NCI-H187 (cell line): ENCODE results near the gene KLF11.
"Not testable (repeated sequence)": the region's sequence is repeated elsewhere in the genome, so short reads cannot be mapped to it uniquely, and the experiment has no call there.

ENCODE experiments used
- DNase-seq, 2 experiments: peaks; one replicate each; lab custom pipeline; 2025; lab: John Stamatoyannopoulos, UW

Gene KLF11

DNA sequence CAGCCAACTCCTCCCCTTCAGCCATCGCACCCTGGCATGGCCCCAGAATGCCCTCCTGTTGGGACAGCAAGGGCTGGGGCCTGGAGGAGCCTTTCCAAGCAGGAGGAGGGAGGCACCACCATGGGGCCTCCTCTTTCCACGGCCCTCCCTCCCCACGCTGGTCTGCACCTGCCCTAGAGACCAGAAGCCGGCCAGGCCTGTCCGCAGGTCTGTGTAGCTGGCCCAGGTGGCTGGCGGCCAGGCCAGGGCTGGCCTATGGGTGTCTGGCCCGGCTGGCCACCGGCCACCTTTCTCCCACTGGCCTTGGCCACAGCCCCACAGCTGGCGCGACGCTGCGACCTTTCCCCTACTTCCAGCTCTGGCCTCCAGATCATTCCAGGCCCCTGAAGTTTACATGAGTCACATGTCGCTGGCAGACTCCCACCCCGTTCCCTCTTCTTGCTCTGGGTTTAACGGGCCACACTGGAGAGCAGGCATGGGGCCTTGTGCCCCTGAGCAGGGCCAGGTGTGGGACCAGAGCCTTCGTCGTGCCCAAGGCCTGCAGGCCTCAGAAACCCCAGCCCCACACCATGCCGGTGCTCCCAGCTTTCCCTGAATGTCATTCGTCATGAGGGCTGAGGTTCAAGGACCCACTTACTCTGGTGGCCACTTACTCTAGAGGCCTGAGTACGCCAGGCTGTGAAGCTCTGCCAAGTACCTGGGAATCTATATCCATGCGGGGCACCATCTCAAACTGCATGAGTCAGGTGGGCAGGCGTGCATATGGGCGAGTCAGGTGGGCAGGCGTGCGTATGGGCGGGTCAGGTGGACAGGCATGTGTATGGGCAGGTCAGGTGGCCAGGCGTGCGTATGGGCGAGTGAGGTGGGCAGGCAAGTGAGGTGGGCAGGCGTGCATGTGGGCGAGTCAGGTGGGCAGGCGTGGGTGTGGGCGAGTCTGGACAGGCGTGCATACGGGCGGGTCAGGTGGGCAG is 33.3 kb upstream of the KLF11 start:
- DNase-seq, result no peak

DNA sequence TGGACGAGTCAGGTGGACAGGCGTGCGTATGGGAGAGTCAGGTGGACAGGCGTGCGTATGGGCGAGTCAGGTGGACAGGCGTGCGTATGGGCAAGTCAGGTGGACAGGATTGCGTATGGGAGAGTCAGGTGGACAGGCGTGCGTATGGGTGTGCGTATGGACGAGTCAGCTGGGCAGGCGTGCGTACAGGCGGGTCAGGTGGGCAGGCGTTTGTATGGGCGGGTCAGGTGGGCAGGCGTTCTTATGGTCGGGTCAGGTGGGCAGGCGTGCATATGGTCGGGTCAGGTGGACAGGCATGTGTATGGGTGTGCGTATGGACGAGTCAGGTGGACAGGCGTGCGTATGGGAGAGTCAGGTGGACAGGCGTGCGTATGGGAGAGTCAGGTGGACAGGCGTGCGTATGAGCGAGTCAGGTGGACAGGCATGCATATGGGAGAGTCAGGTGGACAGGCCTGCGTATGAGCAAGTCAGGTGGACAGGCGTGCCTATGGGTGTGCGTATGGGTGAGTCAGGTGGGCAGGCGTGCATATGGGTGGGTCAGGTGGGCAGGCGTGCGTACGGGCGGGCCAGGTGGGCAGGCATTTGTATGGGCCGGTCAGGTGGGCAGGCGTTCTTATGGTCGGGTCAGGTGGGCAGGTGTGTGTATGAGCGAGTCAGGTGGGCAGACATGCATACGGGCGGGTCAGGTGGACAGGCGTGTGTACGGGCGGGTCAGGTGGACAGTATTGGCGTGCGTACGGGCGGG is 32.3 kb upstream of the KLF11 start:
- not testable (repeated sequence) for DNase-seq

- DNase-seq, result not testable (repeated sequence)
Observed at GRCh38 chr2:10011606-10012325, 31.6 kb upstream of the KLF11 start.

DNA sequence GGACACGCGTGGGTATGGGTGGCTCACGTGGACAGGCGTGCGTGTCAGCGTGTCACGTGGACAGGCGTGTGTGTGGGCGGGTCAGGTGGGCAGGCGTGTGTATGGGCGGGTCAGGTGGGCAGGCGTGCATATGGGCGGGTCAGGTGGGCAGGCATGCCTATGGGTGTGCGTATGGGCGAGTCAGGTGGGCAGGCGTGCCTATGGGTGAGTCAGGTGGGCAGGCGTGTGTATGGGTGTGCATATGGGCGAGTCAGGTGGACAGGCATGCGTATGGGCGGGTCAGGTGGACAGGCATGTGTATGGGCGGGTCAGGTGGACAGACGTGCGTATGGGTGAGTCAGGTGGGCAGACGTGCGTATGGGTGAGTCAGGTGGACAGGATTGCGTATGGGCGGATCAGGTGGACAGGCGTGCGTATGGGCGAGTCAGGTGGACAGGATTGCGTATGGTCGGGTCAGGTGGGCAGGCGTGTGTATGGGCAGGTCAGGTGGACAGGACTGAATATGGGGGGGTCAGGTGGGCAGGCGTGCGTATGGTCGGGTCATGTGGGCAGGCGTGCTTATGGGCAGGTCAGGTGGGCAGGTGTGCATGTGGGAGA is 30.9 kb upstream of the KLF11 start:
- not testable (repeated sequence) for DNase-seq

DNA sequence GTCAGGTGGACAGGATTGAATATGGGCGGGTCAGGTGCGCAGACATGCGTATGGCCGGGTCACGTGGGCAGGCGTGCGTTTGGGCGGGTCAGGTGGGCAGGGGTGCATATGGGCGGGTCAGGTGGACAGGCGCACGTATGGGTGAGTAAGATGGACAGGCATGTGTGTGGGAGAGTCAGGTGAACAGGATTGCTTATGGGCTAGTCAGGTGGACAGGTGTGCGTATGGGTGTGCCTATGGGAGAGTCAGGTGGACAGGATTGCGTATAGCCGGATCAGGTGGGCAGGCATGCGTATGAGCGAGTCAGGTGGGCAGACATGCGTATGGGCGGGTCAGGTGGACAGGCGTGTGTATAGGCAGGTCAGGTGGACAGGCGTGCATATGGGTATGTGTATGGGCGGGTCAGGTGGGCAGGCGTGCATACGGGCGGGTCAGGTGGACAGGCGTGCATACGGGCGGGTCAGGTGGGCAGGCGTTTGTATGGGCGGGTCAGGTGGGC is 30.3 kb upstream of the KLF11 start:
- DNase-seq, result no peak

- not testable (repeated sequence) for DNase-seq
Observed at GRCh38 chr2:10013651-10014417, 29.5 kb upstream of the KLF11 start.

- no peak for DNase-seq
Observed at GRCh38 chr2:10014418-10015190, 28.7 kb upstream of the KLF11 start.

DNA sequence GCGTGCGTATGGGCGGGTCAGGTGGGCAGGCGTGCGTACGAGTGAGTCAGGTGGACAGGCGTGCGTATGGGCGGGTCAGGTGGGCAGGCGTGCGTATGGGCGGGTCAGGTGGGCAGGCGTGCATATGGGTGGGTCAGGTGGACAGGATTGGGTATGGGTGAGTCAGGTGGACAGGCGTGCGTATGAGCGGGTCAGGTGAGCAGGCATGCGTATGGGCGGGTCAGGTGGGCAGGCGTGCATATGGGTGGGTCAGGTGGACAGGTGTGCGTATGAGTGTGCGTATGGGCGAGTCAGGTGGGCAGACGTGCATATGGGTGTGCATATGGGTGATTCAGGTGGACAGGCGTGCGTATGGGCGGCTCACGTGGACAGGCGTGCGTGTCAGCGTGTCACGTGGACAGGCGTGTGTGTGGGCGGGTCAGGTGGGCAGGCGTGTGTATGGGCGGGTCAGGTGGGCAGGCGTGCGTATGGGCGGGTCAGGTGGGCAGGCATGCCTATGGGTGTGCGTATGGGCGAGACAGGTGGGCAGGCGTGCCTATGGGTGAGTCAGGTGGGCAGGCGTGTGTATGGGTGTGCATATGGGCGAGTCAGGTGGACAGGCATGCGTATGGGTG is 27.9 kb upstream of the KLF11 start:
- DNase-seq, result not testable (repeated sequence)

GRCh38 chr2:10016001-10016801 is 27.1 kb upstream of the KLF11 start:
- no peak for DNase-seq

DNA sequence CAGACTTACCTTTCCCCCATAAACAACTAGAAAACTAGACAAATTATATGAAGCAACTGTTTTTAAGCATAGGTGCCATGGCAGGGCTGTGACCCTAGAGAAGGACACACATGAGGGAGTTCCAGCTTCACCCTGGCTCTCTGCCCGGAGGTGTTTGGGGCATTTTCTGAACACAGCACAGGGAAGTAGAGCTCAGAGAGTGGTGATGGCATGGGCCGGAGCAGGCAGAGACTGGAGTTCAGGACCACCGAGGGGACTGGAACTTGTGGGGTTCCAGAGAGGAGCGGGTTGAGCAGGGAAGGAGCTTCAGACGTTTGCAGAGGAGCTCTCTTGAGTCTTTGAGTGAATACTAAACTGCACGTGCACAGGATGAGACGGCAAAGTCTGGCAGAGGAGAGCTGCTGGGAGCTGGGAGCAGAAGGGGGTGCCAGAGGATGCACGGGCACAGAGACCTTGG is 26.5 kb upstream of the KLF11 start:
- DNase-seq, result no peak

DNA sequence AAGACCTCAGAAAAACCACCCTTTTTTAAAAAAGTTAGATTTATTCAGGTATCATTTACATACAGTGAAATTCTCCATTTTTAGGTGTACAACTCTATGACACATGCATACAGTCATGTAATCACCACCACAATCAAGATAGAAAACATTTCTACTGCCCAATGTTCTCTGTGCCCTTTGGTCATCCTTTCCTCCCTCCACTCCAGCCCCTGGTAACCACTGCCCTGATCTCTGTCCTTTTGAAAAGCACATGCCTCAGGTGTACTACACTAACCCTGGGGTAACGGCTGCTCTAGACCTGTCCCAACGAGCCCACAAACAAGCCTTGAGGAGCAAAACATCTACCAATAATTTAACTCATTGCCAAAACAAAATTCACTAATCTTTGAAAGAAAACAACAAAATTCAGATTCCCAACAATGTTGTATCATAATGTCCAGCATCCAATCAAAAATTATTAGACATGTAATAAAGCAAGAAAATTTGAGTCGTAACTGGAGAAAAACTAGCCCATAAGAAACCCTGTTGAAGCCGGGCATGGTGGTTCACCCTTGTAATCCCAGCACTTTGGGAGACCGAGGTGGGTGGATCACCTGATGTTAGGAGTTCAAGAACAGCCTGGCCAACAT is 25.9 kb upstream of the KLF11 start:
- DNase-seq, result no peak

DNA sequence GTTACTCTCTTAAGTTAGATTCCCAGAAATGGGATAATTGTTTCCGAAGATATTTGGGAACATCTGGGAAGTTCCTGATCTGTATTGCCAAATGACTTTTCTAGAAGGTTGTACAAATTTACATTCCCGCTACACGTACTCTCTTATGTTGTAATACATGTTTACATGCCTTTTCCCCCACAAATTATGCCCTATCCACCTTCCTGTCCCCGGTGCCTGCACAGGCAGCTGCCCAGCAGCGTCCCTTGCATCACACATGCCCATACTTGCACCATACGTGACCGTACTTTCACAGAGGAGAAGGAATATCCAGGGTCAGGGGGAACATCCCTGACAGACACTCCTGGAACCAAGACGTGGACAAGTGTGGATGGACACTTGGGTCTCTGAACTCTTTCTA is 24.2 kb upstream of the KLF11 start:
- DNase-seq, result no peak

GRCh38 chr2:10019602-10020400 is 23.5 kb upstream of the KLF11 start:
- DNase-seq, result no peak

DNA sequence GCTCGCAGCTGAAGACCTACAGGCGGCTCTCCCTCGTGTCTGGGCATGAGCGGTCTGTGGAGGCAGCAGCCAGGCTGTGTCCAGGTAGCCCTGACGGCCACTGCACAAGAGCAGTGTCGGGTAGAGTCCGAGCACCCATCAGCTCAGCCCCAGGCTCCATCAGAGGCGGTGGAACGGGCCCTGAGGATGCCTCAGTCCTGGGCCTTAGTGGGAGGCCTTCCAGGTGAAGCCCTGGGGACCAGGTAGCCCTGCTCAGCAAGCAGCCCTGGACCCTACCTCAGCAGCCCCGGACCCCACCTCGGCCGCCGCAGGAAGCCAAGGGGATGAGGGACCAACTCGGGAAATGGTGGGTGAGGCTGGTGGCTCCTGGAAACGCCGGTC is 21.3 kb upstream of the KLF11 start:
- DNase-seq, result no peak

DNA sequence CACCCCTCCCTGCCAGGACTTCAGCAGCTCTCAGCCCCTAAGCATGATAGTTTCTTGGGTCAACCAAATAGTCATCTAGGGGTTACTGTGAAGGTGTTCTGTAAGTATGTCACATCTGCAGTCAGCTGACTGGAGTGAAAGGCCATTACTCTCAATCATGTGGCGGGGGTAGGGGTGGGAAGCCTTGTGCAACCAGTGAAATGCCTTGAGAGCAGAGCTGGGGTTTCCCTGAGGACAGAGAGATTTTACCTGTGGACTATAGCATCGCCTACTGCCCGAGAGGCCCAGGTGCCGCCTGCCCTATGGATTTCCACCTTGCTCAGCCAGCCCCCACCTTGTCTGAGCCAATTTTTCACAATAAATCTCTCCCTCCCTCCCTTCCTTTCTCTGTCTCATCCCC is 20.9 kb upstream of the KLF11 start:
- no peak for DNase-seq

- no peak for DNase-seq
Observed at GRCh38 chr2:10022966-10023662, 20.2 kb upstream of the KLF11 start.
